Measurements from ENCODE around the gene MRS2.

DNA sequence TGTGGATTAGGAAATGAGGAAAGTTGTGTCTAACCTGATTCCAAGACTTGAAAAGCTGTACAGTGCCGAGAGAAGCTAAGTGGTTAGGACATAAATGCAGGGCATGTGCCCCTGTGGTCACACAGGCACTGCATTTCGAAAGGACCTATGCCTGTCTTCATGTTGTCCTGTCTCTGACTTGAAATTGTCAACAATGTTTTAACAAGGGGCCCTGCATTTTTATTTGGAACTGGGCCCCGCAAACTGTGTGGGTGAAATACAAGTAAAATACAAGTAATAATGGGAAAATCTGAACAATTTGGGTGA lies 38.8 kb downstream of the MRS2 start:
- TF ChIP-seq, protein P1, sequence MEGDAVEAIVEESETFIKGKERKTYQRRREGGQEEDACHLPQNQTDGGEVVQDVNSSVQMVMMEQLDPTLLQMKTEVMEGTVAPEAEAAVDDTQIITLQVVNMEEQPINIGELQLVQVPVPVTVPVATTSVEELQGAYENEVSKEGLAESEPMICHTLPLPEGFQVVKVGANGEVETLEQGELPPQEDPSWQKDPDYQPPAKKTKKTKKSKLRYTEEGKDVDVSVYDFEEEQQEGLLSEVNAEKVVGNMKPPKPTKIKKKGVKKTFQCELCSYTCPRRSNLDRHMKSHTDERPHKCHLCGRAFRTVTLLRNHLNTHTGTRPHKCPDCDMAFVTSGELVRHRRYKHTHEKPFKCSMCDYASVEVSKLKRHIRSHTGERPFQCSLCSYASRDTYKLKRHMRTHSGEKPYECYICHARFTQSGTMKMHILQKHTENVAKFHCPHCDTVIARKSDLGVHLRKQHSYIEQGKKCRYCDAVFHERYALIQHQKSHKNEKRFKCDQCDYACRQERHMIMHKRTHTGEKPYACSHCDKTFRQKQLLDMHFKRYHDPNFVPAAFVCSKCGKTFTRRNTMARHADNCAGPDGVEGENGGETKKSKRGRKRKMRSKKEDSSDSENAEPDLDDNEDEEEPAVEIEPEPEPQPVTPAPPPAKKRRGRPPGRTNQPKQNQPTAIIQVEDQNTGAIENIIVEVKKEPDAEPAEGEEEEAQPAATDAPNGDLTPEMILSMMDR (IDR thresholded peaks at IDR 0.05) = no peak
- no peak for TF ChIP-seq POLR2A (IDR thresholded peaks at IDR 0.05)
- TF ChIP-seq POLR2AphosphoS5 (IDR thresholded peaks at IDR 0.05) = no peak

Measured in breast epithelium (tissue), 3 donors.